Endothelial cell of hepatic sinusoid (primary cell): ENCODE data around the gene PTK6.

Experiments
- in situ Hi-C: cut with HindIII; loops from 2 replicates; pipeline ENCODE4 v1.10.0; 2017; ENCODE audit warnings: low sequenced_read_pairs

PTK6 gene

GRCh38 chr20:63533388-63533787, 3.8 kb downstream of the PTK6 start:
- in situ Hi-C loops = loop anchor here (10.0 kb wide), 1 partner anchor 61 kb away; no protein-coding TSS in a partner anchor

DNA sequence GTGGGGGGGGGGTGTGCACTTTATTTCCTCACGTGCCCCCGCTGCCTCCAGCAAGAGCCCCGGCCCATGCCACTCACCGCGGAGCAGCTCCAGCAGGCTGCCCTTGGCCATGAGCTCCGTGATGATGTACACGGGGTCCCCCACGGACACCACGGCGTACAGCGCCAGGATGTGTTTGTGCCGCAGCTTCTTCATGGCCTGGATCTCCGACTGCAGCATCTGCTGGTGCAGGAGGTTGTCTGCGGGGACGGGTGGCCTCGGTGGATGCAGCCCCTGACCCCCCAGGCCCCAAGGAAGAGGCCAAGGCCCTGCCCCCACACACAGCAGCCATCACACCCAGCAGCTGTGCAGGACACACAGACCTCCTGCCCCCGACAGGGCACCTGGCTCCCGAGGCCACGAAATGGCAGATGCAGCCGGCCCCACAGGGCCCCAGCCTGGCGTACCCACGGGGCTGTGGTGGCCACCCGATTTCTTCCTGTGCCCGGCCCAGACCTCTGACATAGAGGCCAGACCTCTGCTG, 4.7 kb downstream of the PTK6 start:
- in situ Hi-C loops = loop anchor here (10.0 kb wide), 1 partner anchor 62 kb away; no protein-coding TSS in a partner anchor

DNA sequence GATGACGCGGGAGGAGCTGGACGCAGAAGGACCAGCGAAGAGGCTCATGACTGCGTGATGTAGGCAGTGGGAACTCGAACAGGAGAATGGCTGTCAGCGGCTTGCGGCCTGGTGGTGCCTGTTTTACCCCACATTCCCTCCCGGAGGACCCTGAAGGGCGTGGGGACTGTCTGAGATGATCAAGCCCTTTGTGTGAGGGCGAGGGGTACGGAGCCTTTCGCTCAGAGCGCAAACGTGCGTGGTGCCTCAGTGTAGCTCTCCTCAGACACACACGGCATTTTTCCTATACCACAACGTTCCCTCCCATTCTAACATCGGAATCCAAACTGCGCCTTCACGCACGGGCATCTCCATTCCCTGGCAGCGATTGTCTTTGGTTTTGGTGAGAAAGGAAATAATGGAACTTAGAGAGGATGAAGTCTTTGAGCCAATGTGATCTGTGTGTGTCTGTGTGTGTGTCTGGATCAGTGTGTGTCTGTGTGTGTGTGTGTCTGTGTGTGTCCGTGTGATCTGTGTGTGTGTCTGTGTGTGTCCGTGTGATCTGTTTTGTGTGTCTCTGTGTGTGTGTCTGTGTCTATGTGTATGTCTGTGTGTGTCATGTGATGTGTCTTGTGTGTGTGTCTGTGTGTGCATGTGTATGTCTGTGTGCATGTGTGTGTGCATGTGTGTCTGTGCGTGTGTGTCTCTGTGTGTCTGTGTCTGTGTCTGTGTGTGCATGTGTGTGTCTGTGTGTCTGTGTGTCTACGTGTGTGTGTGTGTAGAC, 5.3 kb downstream of the PTK6 start:
- in situ Hi-C loops = loop anchor here (10.0 kb wide), 1 partner anchor 63 kb away; no protein-coding TSS in a partner anchor

DNA sequence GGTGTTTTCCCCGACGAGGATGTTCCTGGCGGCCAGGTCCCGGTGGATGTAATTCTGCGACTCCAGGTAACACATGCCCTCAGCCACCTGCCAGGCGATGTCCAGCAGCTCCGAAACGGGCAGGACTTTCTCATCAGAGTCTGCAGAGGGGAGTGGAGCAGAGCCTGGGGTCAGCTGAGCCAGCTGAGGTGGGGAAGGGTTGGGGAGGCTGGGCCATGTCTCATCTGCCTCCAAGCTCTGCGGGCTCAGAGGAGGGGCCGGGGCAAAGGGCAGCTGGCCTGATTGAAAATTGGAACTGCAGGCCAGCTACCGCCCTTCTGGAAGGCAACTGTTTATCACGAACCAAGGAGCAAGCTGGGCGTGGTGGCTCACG, 6.4 kb downstream of the PTK6 start:
- in situ Hi-C loops = loop anchor here (10.0 kb wide), 1 partner anchor 64 kb away; no protein-coding TSS in a partner anchor

DNA sequence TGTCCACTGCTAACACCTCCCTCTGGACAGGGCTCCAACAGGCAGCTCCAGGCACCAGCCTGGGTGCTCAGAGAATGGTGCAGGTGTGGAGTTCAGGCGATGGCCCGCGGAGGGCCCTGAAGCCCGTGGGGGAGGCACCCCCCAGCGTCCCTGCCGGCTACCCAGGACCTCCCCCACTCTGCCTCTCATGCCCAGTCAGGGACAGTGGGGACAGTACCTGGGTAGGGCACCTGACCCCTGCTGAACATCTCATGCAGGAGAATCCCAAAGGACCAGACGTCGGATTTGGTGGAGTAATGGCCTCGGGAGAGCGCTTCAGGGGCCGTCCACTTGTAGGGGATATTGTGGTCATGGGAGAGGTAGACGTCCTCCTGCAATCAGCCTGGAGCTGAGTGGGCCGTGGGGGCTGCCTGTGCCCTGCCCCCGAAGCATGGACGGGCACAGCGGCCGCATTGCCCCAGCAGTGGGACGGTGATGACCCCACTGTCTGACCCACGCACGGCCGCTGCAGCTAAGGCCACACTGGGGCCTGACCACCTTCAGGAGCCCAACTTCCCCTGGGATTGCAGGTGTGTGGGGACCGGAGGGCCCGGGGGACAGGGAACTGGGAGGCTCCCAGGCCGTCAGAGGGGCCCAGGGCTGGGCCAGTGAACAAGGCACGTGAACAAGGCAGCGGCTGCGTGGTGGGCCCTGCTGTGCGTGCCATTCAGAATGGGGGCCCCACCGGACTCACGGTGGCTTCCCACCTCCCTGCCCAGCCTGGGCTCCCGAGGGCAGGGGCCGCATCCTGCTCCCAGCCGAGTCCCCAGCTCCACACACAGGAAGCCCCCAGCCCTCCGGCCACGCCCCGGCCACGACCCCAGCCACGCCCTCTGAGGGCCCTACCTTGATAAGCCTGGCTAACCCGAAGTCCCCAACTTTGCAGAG, 7.1 kb downstream of the PTK6 start:
- in situ Hi-C loops = loop anchor here (10.0 kb wide), 1 partner anchor 65 kb away; no protein-coding TSS in a partner anchor

DNA sequence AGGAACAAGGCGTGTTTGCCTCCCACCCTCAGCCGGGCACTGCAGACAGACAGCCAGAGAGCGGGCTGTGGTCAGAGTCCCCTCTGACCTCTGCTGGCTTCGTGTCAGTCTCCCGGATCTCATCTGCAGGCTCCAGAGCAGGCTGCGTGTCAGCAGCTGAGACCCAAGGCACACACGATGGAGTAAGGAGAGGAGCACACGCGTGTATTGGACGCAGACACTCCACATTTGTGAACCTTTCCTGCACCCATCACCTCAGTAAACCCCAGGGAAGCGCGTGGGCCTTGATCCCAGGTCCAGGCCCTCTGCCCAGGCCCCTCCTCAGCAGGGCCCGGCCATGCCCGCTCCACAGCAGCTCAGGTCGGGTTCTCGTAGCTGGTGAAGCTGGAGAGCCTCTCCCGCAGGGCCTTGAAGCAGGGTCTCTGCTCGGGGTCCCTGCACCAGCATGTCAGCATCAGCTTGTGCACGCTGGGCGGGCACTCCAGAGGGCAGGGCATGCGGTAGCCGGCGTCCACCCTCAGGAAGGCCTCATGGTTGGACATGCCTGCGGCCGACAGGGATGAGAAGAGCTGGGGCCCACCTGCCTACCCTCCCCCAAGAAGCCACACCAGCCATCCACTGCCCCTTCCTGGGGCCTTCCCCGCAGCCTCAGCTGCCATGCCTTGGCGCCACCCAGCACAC, 7.9 kb downstream of the PTK6 start:
- in situ Hi-C loops = no loop called here

DNA sequence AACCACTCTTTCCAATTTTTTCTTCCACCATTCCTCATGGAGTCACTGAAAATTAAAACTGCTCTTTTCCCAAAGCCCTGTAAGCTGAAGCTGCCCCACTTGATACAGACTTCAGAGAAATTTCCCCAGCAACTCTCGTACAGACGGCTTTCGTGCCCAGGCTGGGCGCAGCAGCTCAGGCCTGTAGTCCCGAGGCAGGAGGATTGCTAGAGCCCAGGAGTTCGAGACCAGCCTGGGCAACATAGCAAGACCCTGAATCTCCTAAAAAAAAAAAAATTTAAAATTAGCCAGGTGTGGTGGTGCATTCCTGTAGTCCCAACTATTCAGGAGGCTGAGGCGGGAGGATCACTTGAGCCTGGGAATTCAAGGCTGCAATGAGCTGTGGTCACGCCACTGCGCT, 10.0 kb downstream of the PTK6 start:
- in situ Hi-C loops = no loop called here

DNA sequence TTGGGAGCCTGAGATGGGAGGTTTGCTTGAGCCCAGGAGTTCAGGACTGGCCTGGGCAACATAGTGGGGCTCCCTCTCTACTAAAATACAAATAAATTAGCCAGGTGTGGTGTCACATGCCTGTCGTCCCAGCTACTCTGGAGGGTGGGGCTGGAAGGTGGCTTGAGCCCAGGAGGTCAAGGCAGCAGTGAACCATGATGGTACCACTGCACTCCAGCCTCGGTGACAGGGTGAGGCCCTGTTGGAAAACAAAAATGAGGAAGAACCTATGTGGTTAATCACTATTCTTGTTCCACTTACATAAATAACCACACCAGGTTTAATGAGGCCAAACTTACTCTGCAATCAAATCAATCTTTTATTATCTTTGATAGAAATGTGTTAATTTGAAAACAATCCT, 11.2 kb downstream of the PTK6 start:
- in situ Hi-C loops = no loop called here

- in situ Hi-C loops = no loop called here
Measured at GRCh38 chr20:63525185-63525584, 12.0 kb downstream of the PTK6 start.

DNA sequence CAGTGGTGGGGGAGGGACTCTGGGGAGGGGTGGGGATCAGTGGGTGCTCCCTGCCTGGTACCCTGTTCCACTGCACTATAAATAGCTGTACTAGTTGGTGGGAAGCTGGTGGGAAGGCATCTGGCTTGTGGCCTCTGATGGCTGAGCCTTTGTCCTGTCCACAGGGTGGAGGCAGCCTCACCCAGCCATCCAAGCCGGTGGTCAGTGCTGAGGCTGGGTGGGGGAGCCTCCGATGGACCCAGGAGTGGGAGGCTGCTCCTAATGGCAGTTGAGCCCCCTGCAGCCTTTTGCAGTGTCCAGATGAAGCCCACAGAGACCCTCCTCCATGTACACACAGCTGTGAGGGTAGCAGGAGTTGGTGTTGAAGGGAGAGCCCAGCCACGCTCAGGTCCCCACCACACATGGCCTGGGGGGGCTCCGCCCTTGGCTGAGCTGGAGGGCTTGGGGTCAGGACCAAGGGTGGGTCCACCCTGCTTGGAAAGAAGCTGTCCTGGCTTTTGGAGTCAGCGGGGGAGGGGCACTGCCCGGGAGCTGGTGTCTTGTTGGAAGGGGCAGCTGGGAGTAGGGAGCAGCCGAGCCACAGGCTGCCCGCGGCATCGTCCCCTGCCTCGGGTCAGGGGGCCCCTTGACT, 14.1 kb downstream of the PTK6 start:
- in situ Hi-C loops = no loop called here

DNA sequence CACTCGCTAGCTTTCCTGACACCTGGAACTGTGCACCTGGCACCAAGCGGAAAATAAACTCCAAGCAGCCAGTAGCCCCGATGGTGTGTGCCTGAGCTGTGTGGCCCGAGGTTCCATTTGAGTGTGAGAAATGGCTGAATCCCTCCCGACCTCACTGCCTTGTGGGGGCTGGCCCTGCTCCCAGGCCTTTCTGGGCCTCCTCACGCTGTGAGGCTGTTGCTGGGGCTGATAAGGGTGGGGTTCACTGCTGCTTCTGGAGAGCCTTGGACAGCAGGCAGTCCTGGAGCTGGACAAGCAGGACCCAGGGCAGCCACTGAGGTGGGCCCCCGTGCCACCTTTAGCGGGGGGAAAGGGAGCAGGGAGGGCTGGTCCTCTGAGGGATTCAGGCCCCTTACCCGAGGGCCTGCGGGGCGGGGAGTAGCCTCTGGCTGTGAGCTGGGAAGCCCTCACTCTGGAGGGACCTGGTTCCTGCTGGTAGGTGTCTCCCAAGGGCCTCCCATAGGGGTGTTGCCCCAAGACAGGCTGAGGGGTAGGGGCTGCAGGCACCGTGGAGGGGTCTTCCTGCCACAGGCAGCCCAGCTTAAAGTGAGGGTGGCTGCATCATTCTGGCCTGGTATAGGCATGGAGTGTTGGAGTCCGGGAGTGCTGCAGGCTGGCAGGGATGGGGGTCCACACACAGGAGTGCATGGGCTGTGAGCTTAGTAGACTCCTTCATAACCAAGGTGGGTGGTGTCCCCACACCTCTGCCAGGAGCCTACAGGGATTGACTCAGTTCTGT, 14.9 kb downstream of the PTK6 start:
- in situ Hi-C loops = no loop called here

DNA sequence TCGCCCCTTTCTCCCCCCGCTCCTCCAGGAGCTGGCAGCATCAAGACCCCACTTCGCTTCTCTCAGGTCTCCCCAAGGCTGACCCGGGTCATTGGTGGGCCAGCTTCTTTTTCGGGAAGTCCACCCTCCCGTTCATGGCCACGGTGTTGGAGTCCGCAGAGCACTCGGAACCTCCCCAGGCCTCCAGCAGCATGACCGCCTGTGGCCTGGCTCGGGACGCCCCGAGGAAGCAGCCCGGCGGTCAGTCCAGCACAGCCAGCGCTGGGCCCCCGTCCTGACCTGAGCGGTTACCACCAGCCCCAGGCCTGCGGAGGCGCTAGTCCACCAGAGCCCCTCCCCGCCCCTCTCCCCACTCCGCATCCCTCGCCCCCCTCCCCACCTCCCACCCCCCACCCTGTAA, 15.6 kb downstream of the PTK6 start:
- in situ Hi-C loops = no loop called here

DNA sequence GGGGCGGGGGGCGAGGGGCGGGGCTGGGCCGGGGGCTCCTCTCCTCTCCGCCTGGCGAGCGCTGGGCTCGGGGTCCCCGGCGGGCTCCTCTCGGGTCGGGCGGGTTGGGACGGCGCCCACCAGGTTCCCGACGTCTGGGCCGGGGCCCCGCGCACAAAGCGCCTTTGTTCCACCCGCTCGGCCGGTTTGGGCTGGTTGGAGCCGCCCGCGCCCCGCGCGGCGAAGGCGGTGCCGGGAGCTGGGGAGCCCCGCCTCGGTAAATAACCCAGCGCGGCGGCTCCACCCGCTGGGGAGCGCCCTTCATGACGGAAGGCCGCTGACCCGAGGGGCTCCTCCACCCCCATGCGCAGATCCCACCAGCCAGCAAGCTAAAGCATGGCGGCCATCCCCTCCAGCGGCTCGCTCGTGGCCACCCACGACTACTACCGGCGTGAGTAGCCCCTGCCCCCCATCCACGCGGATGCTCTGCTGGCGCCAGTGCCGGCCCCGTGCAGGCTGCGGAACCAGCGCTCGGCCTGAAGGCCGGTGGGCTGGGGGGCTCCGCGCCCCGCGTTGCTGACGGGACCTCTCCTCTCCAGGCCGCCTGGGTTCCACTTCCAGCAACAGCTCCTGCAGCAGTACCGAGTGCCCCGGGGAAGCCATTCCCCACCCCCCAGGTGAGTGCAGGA, 16.1 kb downstream of the PTK6 start:
- in situ Hi-C loops = no loop called here

- in situ Hi-C loops = no loop called here
Measured at GRCh38 chr20:63520504-63520933, 16.7 kb downstream of the PTK6 start, which contains the start of gene PPDPF. TSS of gene PPDPF (plus strand) at chr20:63520765. CDS start at chr20:63521309, 544 bp downstream.

- in situ Hi-C loops = no loop called here
Measured at GRCh38 chr20:63519668-63520503, 17.3 kb downstream of the PTK6 start.

GRCh38 chr20:63518946-63519667, 18.1 kb downstream of the PTK6 start:
- in situ Hi-C loops = no loop called here

DNA sequence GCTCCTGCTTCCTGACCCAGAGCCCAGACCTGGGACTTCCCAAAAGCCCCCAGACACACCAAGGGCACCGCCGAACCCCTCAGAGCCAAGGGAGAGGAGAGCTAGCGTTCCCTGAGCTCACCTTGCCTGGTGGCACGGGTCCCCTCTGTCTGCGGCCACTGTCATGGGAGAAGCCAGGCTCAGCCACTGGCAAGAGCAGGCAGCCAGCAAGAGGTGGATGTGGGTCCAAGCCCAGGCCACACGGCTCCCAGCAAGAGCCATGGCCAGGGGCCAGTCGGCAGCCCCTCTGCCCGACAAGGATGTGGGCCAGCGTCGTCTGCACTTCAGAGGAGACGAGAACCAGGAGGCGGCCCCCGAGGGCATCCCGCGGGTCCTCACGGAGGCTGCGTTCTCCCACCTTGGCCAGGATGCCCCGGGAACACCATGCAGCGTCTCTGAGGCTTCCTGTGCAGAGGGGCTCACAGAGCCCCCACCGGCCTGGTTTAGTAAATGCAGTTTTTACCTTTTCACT, 18.8 kb downstream of the PTK6 start:
- in situ Hi-C loops = no loop called here
